Dedifferentiated amniotic fluid mesenchymal stem cell (primary cell): ENCODE measurements around the gene C22orf23.

Source experiments
- DNase-seq: peaks from one replicate; pipeline ENCODE4 v3.0.0-alpha.2; 2016; ENCODE audit errors: extremely low spot score

C22orf23 gene

GRCh38 chr22:37898441-37899181 is 54.8 kb downstream of the C22orf23 start:
- no peak for DNase-seq

- no peak for DNase-seq
These were observed 55.6 kb downstream of the C22orf23 start for GRCh38 chr22:37897807-37898206.

GRCh38 chr22:37896939-37897338 is 56.5 kb downstream of the C22orf23 start:
- no peak for DNase-seq

GRCh38 chr22:37896181-37896592 is 57.2 kb downstream of the C22orf23 start:
- DNase-seq = no peak

- no peak for DNase-seq
These were observed 58.3 kb downstream of the C22orf23 start for GRCh38 chr22:37894939-37895670.

GRCh38 chr22:37893583-37893983 is 59.8 kb downstream of the C22orf23 start:
- no peak for DNase-seq
